ENCODE measurements around the gene DKC1.

DNA sequence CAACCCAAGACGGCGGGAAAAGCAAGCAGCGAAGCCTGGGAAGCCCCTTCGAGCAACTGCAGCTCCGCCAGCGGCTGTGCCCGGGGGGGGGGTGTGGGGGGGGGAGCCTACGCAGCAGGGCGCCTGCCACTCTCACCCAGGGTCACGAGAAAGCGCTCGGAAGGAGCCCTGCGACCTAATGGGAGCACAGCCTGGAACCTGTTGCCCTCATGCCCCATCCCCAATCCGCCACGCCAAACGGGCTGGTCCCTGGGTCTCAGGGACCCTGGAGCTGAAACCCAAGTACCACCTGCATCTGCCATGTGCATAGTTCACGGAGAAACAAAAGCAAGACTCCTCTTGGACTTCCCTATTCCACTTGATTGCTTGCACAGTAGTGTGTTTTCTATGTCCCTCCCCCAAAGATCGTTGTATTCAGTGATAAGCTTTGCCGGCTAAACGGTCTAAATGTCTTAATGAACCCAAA is 11.4 kb upstream of the DKC1 start:
- TF ChIP-seq POLR2A (IDR thresholded peaks at IDR 0.05; ENCODE audit: borderline replicate concordance, extremely low read depth, insufficient read depth, insufficient read length) = no peak
- TF ChIP-seq, protein P1, sequence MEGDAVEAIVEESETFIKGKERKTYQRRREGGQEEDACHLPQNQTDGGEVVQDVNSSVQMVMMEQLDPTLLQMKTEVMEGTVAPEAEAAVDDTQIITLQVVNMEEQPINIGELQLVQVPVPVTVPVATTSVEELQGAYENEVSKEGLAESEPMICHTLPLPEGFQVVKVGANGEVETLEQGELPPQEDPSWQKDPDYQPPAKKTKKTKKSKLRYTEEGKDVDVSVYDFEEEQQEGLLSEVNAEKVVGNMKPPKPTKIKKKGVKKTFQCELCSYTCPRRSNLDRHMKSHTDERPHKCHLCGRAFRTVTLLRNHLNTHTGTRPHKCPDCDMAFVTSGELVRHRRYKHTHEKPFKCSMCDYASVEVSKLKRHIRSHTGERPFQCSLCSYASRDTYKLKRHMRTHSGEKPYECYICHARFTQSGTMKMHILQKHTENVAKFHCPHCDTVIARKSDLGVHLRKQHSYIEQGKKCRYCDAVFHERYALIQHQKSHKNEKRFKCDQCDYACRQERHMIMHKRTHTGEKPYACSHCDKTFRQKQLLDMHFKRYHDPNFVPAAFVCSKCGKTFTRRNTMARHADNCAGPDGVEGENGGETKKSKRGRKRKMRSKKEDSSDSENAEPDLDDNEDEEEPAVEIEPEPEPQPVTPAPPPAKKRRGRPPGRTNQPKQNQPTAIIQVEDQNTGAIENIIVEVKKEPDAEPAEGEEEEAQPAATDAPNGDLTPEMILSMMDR (IDR thresholded peaks at IDR 0.05 in 2 of 3, conservative IDR thresholded peaks at IDR 0.05 in 1 of 3; ENCODE audit: borderline replicate concordance in 1 of 3, insufficient read depth in 1 of 3, low read depth in 2 of 3, low read length in 2 of 3) = no peak

Data from HCT116 (cell line).